HepG2 (cell line): Measurements from ENCODE around the gene ERCC4. TPM values are rescaled to one million over a fixed set of nuclear protein-coding genes. Genes with fewer than 3 reads are reported as not detected.

ENCODE experiments used
- ARNT ChIP-seq: fragments of 450-650 bp; IDR thresholded peaks from 2 replicates; pipeline ENCODE4 v1.6.1; 2017
- CHCHD3 ChIP-seq: sonication (generic); formaldehyde crosslinking; IDR thresholded peaks from 2 replicates; pipeline ENCODE4 v1.8.0; 2022; ENCODE audit warnings: mild to moderate bottlenecking, missing genetic modification reagents, moderate library complexity
- EEA1 ChIP-seq: sonication (generic); formaldehyde crosslinking; IDR thresholded peaks from 2 replicates; pipeline ENCODE4 v1.5.1; 2020; ENCODE audit warnings: mild to moderate bottlenecking, missing genetic modification reagents, borderline replicate concordance
- HNF4G ChIP-seq, 2 experiments: sonication (generic) in 1 of 2; formaldehyde crosslinking in 1 of 2; IDR thresholded peaks; 2 replicates each; pipeline versions ENCODE4 v1.4.0 to v1.6.1; 2011 to 2020; ENCODE audit warnings: borderline replicate concordance in 2 of 2, low read depth in 2 of 2, mild to moderate bottlenecking in 2 of 2, low read length in 1 of 2, missing genetic modification reagents in 1 of 2, moderate library complexity in 1 of 2
- IKZF4 ChIP-seq: sonication (generic); formaldehyde crosslinking; IDR thresholded peaks from 2 replicates; pipeline ENCODE4 v1.5.1; 2020; ENCODE audit warnings: borderline replicate concordance, mild to moderate bottlenecking, low read depth, missing genetic modification reagents; ENCODE audit errors: not compliant biosample characterization
- JUNB ChIP-seq: sonication (generic); formaldehyde crosslinking; IDR thresholded peaks from 2 replicates; pipeline ENCODE4 v1.8.0; 2022; ENCODE audit warnings: missing genetic modification reagents, mild to moderate bottlenecking, borderline replicate concordance
- KDM5A ChIP-seq: fragments of 200-600 bp; sonication (generic); IDR thresholded peaks from 2 replicates; pipeline ENCODE4 v1.7.0; 2018; ENCODE audit warnings: antibody characterized with exemption, mild to moderate bottlenecking, low read length, borderline replicate concordance
- MAFF ChIP-seq: IDR thresholded peaks from 2 replicates; pipeline ENCODE4 v1.6.1; 2011; ENCODE audit warnings: low read depth, low read length, improper control_type of control experiment
- MIER3 ChIP-seq: IDR thresholded peaks from 2 replicates; pipeline ENCODE4 v1.6.1; 2016; ENCODE audit warnings: missing compliant biosample characterization, borderline replicate concordance
- MYNN ChIP-seq: sonication (generic); formaldehyde crosslinking; IDR thresholded peaks from 2 replicates; pipeline ENCODE4 v1.4.0; 2020; ENCODE audit warnings: mild to moderate bottlenecking, low read depth, missing genetic modification reagents
- NFE2L2 ChIP-seq: fragments of 150-350 bp; IDR thresholded peaks from 2 replicates; pipeline ENCODE4 v1.6.1; 2014; ENCODE audit warnings: low read length
- POLR2AphosphoS2 ChIP-seq: IDR thresholded peaks from 2 replicates; pipeline ENCODE4 v1.6.1; 2011; ENCODE audit warnings: low read depth, low read length, improper control_type of control experiment
- ZFY ChIP-seq: sonication (generic); formaldehyde crosslinking; IDR thresholded peaks from 2 replicates; pipeline ENCODE4 v1.4.0; 2020; ENCODE audit warnings: missing genetic modification reagents
- ZNF292 ChIP-seq: sonication (generic); formaldehyde crosslinking; IDR thresholded peaks from 2 replicates; pipeline ENCODE4 v1.8.1; 2022; ENCODE audit warnings: mild to moderate bottlenecking, low read depth, missing genetic modification reagents, borderline replicate concordance
- ZNF530 ChIP-seq: sonication (generic); formaldehyde crosslinking; IDR thresholded peaks from 2 replicates; pipeline ENCODE4 v1.5.0; 2020; ENCODE audit warnings: low read depth, mild to moderate bottlenecking, missing genetic modification reagents
- ZNF710 ChIP-seq: sonication (generic); formaldehyde crosslinking; IDR thresholded peaks from 2 replicates; pipeline ENCODE4 v1.5.0; 2020; ENCODE audit warnings: mild to moderate bottlenecking, missing genetic modification reagents, borderline replicate concordance
- ZNF780A ChIP-seq: sonication (generic); formaldehyde crosslinking; IDR thresholded peaks from 2 replicates; pipeline ENCODE4 v1.8.0; 2022; ENCODE audit warnings: mild to moderate bottlenecking, missing genetic modification reagents, moderate library complexity
- polyA plus RNA-seq, 8 experiments: library from polyadenylated mRNA; depleted of rRNA in 3 of 8; stranded (reverse) in 7 of 8; unstranded in 1 of 8; fragments of >200 nt; fragmentation: Illumina TruSeq in 4 of 8; extraction: Trizol in 4 of 8; gene quantifications; 2 replicates each; pipeline versions ENCODE4 v1.2.1 to v1.2.3, GENCODE V29; 2011 to 2016; ENCODE audit warnings: low read depth in 4 of 8, missing spikeins in 1 of 8, mixed read lengths in 1 of 8; ENCODE audit not compliant: insufficient read depth in 1 of 8
- total RNA-seq, 5 experiments: library from RNA; depleted of rRNA; stranded (reverse); fragments of >200 nt; fragmentation: Illumina TruSeq; extraction: Trizol; gene quantifications; 2 replicates each; pipeline ENCODE4 v1.2.3, GENCODE V29; 2016; ENCODE audit warnings: low read depth in 1 of 5
- TF ChIP-seq, protein P1 (sequence below): sonication (generic); formaldehyde crosslinking; IDR thresholded peaks from one replicate; pipeline ENCODE4 v1.5.1; 2020; ENCODE audit warnings: mild to moderate bottlenecking, missing genetic modification reagents; ENCODE audit errors: not compliant biosample characterization

Gene ERCC4
- total and polyA plus RNA-seq, 2 of the 13 experiments (the other 11 are each of a cell fraction or from before 2014, with no cell fraction given), result 5.4 to 15.2 TPM

- TF ChIP-seq ZNF710 (CRISPR knock-in tag) (peak; percentile 56; the same call in 1 of the 2 replicates), ZNF780A (CRISPR knock-in tag) (no peak), MIER3 (CRISPR knock-in tag) (no peak), ZFY (CRISPR knock-in tag) (no peak), CHCHD3 (CRISPR knock-in tag) (no peak), JUNB (CRISPR knock-in tag) (no peak), MYNN (CRISPR knock-in tag) (no peak), NFE2L2 (no peak), ZNF292 (CRISPR knock-in tag) (no peak), POLR2AphosphoS2 (no peak), EEA1 (CRISPR knock-in tag) (no peak), ARNT (no peak), ZNF530 (CRISPR knock-in tag) (no peak), MAFF (no peak), KDM5A (no peak), IKZF4 (no peak), HNF4G (IDR thresholded peaks at IDR 0.05; ENCODE audit: borderline replicate concordance, low read depth, low read length) (peak; percentile 71), HNF4G (CRISPR knock-in tag; IDR thresholded peaks at IDR 0.05; ENCODE audit: borderline replicate concordance, low read depth) (no peak)
- TF ChIP-seq, protein P1, sequence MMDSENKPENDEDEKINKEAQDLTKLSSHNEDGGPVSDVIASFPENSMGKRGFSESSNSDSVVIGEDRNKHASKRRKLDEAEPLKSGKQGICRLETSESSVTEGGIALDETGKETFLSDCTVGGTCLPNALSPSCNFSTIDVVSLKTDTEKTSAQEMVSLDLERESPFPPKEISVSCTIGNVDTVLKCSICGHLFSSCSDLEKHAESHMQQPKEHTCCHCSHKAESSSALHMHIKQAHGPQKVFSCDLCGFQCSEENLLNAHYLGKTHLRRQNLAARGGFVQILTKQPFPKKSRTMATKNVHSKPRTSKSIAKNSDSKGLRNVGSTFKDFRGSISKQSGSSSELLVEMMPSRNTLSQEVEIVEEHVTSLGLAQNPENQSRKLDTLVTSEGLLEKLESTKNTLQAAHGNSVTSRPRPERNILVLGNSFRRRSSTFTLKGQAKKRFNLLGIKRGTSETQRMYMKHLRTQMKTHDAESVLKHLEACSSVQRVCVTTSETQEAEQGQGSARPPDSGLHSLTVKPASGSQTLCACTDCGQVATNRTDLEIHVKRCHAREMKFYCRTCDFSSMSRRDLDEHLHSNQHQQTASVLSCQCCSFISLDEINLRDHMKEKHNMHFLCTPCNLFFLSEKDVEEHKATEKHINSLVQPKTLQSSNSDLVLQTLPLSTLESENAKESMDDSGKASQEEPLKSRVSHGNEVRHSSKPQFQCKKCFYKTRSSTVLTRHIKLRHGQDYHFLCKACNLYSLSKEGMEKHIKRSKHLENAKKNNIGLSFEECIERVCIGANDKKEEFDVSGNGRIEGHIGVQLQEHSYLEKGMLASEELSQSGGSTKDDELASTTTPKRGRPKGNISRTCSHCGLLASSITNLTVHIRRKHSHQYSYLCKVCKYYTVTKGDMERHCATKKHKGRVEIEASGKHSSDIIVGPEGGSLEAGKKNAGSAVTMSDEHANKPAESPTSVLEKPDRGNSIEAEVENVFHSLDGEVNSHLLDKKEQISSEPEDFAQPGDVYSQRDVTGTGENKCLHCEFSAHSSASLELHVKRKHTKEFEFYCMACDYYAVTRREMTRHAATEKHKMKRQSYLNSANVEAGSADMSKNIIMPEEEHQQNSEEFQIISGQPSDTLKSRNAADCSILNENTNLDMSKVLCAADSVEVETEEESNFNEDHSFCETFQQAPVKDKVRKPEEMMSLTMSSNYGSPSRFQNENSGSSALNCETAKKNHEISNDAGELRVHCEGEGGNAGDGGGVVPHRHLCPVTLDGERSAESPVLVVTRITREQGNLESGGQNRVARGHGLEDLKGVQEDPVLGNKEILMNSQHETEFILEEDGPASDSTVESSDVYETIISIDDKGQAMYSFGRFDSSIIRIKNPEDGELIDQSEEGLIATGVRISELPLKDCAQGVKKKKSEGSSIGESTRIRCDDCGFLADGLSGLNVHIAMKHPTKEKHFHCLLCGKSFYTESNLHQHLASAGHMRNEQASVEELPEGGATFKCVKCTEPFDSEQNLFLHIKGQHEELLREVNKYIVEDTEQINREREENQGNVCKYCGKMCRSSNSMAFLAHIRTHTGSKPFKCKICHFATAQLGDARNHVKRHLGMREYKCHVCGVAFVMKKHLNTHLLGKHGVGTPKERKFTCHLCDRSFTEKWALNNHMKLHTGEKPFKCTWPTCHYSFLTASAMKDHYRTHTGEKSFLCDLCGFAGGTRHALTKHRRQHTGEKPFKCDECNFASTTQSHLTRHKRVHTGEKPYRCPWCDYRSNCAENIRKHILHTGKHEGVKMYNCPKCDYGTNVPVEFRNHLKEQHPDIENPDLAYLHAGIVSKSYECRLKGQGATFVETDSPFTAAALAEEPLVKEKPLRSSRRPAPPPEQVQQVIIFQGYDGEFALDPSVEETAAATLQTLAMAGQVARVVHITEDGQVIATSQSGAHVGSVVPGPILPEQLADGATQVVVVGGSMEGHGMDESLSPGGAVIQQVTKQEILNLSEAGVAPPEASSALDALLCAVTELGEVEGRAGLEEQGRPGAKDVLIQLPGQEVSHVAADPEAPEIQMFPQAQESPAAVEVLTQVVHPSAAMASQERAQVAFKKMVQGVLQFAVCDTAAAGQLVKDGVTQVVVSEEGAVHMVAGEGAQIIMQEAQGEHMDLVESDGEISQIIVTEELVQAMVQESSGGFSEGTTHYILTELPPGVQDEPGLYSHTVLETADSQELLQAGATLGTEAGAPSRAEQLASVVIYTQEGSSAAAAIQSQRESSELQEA (CRISPR knock-in tag), result no peak
Measured at GRCh38 chr16:13995194-13995593, 75.2 kb downstream of the ERCC4 start (continued).
